ENCODE results near the gene C17orf50. TPM values are rescaled to one million over a fixed set of nuclear protein-coding genes. Genes with fewer than 3 reads are reported as not detected.

The C17orf50 gene
- total RNA-seq, 1 donor from 2014 or later = not detected

DNA sequence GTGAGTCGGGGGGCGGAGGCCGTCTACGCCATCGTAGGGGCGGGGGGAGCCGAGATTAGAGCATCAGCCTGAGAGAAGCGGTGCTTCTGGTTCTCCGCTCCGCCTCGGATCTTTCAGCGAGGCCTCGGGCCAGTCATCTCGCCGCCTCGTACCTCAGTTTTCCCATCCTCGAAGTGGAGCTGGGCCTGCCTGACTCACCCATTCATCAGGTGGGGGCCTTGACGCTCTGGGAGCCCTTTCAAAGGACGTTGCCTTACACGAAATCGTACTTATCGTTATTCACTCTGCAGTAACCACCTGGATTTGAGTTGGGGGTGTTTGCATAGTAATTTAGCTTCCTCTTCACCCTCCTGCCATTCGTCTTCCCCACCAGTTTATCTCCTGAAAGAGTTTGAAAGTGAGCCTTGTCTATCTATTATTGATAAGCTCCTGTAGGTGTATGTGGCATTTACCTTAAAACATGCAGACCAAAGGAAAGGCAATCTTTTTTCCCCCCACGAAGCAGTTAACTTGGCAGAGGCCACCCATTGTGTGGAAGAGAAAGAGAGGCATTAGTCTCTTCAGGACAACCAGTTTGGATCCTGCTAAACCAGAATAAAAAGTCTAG is 49.3 kb downstream of the C17orf50 start:
- DNase-seq (ENCODE audit: extremely low spot score, unreplicated experiment) = no peak
- H3K27me3 Mint-ChIP-seq (ENCODE audit: unreplicated experiment) = no peaks in the 10 kb centered on the region

DNA sequence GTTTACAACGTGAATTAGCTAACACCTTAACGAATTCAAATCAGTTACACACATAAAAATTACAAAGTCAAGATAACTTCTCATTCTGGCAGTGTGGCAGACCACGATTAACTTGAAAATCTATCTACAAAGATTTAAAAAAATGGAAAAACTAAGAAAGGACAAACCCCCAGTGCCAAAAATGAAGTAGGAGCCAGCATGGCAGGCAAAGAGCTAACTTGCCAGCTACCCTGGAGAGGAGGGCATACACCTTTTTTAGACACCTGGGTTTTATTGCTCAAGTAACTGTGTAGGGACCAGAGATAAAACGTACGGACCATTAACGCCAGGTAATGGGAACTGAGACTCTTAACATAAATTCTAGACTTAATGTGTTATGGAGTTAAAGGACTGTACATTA is 51.1 kb downstream of the C17orf50 start:
- Mint-ChIP-seq H3K9me3 (ENCODE audit: unreplicated experiment) (no peaks in the 10 kb centered on the region), H3K27me3 (ENCODE audit: unreplicated experiment) (no peaks in the 10 kb centered on the region), H3K4me3 (ENCODE audit: unreplicated experiment) (no peak overlapping the region), H3K36me3 (ENCODE audit: unreplicated experiment) (peaks cover 4% of the 10 kb centered on the region), H3K27ac (ENCODE audit: unreplicated experiment) (no peak overlapping the region), H3K4me1 (ENCODE audit: unreplicated experiment) (peaks cover 70% of the 10 kb centered on the region)
- no peak for DNase-seq (ENCODE audit: extremely low spot score, unreplicated experiment)
- TF ChIP-seq, protein P1, sequence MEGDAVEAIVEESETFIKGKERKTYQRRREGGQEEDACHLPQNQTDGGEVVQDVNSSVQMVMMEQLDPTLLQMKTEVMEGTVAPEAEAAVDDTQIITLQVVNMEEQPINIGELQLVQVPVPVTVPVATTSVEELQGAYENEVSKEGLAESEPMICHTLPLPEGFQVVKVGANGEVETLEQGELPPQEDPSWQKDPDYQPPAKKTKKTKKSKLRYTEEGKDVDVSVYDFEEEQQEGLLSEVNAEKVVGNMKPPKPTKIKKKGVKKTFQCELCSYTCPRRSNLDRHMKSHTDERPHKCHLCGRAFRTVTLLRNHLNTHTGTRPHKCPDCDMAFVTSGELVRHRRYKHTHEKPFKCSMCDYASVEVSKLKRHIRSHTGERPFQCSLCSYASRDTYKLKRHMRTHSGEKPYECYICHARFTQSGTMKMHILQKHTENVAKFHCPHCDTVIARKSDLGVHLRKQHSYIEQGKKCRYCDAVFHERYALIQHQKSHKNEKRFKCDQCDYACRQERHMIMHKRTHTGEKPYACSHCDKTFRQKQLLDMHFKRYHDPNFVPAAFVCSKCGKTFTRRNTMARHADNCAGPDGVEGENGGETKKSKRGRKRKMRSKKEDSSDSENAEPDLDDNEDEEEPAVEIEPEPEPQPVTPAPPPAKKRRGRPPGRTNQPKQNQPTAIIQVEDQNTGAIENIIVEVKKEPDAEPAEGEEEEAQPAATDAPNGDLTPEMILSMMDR (IDR thresholded peaks at IDR 0.05) = no peak

More for the DNA sequence above, 49.3 kb downstream of the C17orf50 start:
- TF ChIP-seq, protein P1 (IDR thresholded peaks at IDR 0.05) = no peak
- Mint-ChIP-seq H3K4me3 (ENCODE audit: unreplicated experiment) (peak overlapping the region; percentile 86), H3K9me3 (ENCODE audit: unreplicated experiment) (no peaks in the 10 kb centered on the region), H3K36me3 (ENCODE audit: unreplicated experiment) (peaks cover 2% of the 10 kb centered on the region), H3K27ac (ENCODE audit: unreplicated experiment) (peak overlapping the region; percentile 99), H3K4me1 (ENCODE audit: unreplicated experiment) (peaks cover 66% of the 10 kb centered on the region)

DNA sequence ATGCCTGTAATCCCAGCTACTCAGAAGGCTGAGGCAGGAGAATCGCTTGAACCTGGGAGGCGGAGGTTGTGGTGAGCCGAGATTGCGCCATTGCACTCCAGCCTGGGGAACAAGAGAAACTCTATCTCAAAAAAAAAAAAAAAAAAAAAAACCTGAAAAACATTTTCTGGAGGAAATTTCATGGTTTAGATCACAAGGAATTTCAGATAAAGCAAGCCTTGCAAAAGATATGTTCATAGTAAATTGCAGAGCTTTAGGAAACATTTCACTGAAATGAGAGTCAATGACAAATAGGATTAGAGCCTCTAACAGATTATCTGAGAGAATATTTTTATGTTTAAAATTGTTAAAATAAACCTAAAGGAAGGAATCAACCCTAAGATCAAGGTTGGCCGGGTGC is 51.8 kb downstream of the C17orf50 start:
- Mint-ChIP-seq H3K4me3 (ENCODE audit: unreplicated experiment) (no peak overlapping the region), H3K4me1 (ENCODE audit: unreplicated experiment) (peaks cover 63% of the 10 kb centered on the region), H3K9me3 (ENCODE audit: unreplicated experiment) (no peaks in the 10 kb centered on the region), H3K27ac (ENCODE audit: unreplicated experiment) (no peak overlapping the region), H3K36me3 (ENCODE audit: unreplicated experiment) (peaks cover 6% of the 10 kb centered on the region), H3K27me3 (ENCODE audit: unreplicated experiment) (no peaks in the 10 kb centered on the region)
- DNase-seq (ENCODE audit: extremely low spot score, unreplicated experiment) = no peak
- TF ChIP-seq, protein P1 (IDR thresholded peaks at IDR 0.05) = no peak

Other genes starting within 250 kb of the C17orf50 start
- gene SLFN12L, start 223.2 kb upstream of the C17orf50 start, total RNA-seq = not detected in 2 replicates
- gene SLFN14, start 200.1 kb upstream of the C17orf50 start, total RNA-seq = not detected in 2 replicates
- gene PEX12, start 182.3 kb upstream of the C17orf50 start, total RNA-seq = 6.9 and 7.0 TPM in 2 replicates
- 201 and 208 TPM in 2 replicates for gene AP2B1, start 173.6 kb upstream of the C17orf50 start, total RNA-seq
- 15.6 and 16.2 TPM in 2 replicates for gene RASL10B, start 29.2 kb upstream of the C17orf50 start, total RNA-seq
- gene GAS2L2, start 7.6 kb upstream of the C17orf50 start, total RNA-seq = not detected in 2 replicates
- 0.73 and 0.75 TPM in 2 replicates for gene MMP28, start 34.8 kb downstream of the C17orf50 start, total RNA-seq
- gene TAF15, start 48.6 kb downstream of the C17orf50 start, total RNA-seq = 157 and 170 TPM in 2 replicates
- gene HEATR9, start 108.0 kb downstream of the C17orf50 start, total RNA-seq = not detected in 2 replicates
- not detected in 2 replicates for gene CCL5, start 119.5 kb downstream of the C17orf50 start, total RNA-seq
- 0.35 TPM in 1 of 2 replicates, not detected in the other for gene RDM1, start 169.9 kb downstream of the C17orf50 start, total RNA-seq
- not detected in 2 replicates for gene LYZL6, start 182.8 kb downstream of the C17orf50 start, total RNA-seq
- not detected in 2 replicates for gene CCL16, start 220.6 kb downstream of the C17orf50 start, total RNA-seq
- not detected in 2 replicates for gene CCL14, start 225.8 kb downstream of the C17orf50 start, total RNA-seq
- not detected in 2 replicates for gene CCL15, start 240.7 kb downstream of the C17orf50 start, total RNA-seq

Measured in osteocyte (in vitro differentiated cells).